ENCODE results near the gene MED26. TPM values are rescaled to one million over a fixed set of nuclear protein-coding genes. Genes with fewer than 3 reads are reported as not detected.

Gene MED26
- polyA plus RNA-seq, 4 donors = 5.8 to 9.5 (median 8.0) TPM

GRCh38 chr19:16619457-16619856, 8.5 kb downstream of the MED26 start:
- no peak for DNase-seq (ENCODE audit: low read depth in 4 of 4, low spot score in 2 of 4)

- no peak for DNase-seq (ENCODE audit: low read depth in 4 of 4, low spot score in 2 of 4)
Observed at GRCh38 chr19:16618248-16618647, 9.8 kb downstream of the MED26 start.

- no peak for DNase-seq (ENCODE audit: low read depth in 4 of 4, low spot score in 2 of 4)
Observed at GRCh38 chr19:16615808-16616207, 12.2 kb downstream of the MED26 start.

GRCh38 chr19:16614941-16615340, 13.1 kb downstream of the MED26 start:
- DNase-seq (ENCODE audit: low read depth in 4 of 4, low spot score in 2 of 4) = no peak

- DNase-seq (ENCODE audit: low read depth in 4 of 4, low spot score in 2 of 4) = no peak
Observed at GRCh38 chr19:16613841-16614240, 14.2 kb downstream of the MED26 start.

GRCh38 chr19:16612636-16613035, 15.4 kb downstream of the MED26 start:
- no peak for DNase-seq (ENCODE audit: low read depth in 4 of 4, low spot score in 2 of 4)

GRCh38 chr19:16611121-16611520, 16.9 kb downstream of the MED26 start:
- no peak for DNase-seq (ENCODE audit: low read depth in 4 of 4, low spot score in 2 of 4)

GRCh38 chr19:16609511-16610200, 18.3 kb downstream of the MED26 start:
- DNase-seq (ENCODE audit: low read depth in 4 of 4, low spot score in 2 of 4) = no peak

- no peak for DNase-seq (ENCODE audit: low read depth in 4 of 4, low spot score in 2 of 4)
Observed at GRCh38 chr19:16608290-16608739, 19.7 kb downstream of the MED26 start.

GRCh38 chr19:16607819-16608218, 20.2 kb downstream of the MED26 start:
- no peak for DNase-seq (ENCODE audit: low read depth in 4 of 4, low spot score in 2 of 4)

- no peak for DNase-seq (ENCODE audit: low read depth in 4 of 4, low spot score in 2 of 4)
Observed at GRCh38 chr19:16605553-16605994, 22.4 kb downstream of the MED26 start.

GRCh38 chr19:16605115-16605514, 22.9 kb downstream of the MED26 start:
- no peak for DNase-seq (ENCODE audit: low read depth in 4 of 4, low spot score in 2 of 4)

- DNase-seq (ENCODE audit: low read depth in 4 of 4, low spot score in 2 of 4) = no peak
Observed at GRCh38 chr19:16604615-16605014, 23.4 kb downstream of the MED26 start.

- no peak for DNase-seq (ENCODE audit: low read depth in 4 of 4, low spot score in 2 of 4)
Observed at GRCh38 chr19:16603090-16603489, 24.9 kb downstream of the MED26 start.

GRCh38 chr19:16601378-16602052, 26.5 kb downstream of the MED26 start:
- no peak for DNase-seq (ENCODE audit: low read depth in 4 of 4, low spot score in 2 of 4)

GRCh38 chr19:16600824-16601223, 27.2 kb downstream of the MED26 start:
- no peak for DNase-seq (ENCODE audit: low read depth in 4 of 4, low spot score in 2 of 4)

- DNase-seq (ENCODE audit: low read depth in 4 of 4, low spot score in 2 of 4) = no peak
Observed at GRCh38 chr19:16599655-16600346, 28.2 kb downstream of the MED26 start.

GRCh38 chr19:16598848-16599247, 29.2 kb downstream of the MED26 start:
- no peak for DNase-seq (ENCODE audit: low read depth in 4 of 4, low spot score in 2 of 4)

GRCh38 chr19:16596399-16596798, 31.6 kb downstream of the MED26 start:
- DNase-seq (ENCODE audit: low read depth in 4 of 4, low spot score in 2 of 4) = no peak

GRCh38 chr19:16595097-16595496, 32.9 kb downstream of the MED26 start:
- no peak for DNase-seq (ENCODE audit: low read depth in 4 of 4, low spot score in 2 of 4)

- DNase-seq (ENCODE audit: low read depth in 4 of 4, low spot score in 2 of 4) = no peak
Observed at GRCh38 chr19:16594681-16595091, 33.3 kb downstream of the MED26 start.
